HG03439 (cell line): ENCODE results near the gene CRYBA2.

ENCODE experiments used
- ATAC-seq: cut with Tn5 transposase; IDR thresholded peaks from one replicate; pipeline ENCODE4 v1.9.1; 2021; ENCODE audit warnings: mild to moderate bottlenecking, moderate library complexity; ENCODE audit not compliant: unreplicated experiment

CRYBA2 gene, protein sequence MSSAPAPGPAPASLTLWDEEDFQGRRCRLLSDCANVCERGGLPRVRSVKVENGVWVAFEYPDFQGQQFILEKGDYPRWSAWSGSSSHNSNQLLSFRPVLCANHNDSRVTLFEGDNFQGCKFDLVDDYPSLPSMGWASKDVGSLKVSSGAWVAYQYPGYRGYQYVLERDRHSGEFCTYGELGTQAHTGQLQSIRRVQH

DNA sequence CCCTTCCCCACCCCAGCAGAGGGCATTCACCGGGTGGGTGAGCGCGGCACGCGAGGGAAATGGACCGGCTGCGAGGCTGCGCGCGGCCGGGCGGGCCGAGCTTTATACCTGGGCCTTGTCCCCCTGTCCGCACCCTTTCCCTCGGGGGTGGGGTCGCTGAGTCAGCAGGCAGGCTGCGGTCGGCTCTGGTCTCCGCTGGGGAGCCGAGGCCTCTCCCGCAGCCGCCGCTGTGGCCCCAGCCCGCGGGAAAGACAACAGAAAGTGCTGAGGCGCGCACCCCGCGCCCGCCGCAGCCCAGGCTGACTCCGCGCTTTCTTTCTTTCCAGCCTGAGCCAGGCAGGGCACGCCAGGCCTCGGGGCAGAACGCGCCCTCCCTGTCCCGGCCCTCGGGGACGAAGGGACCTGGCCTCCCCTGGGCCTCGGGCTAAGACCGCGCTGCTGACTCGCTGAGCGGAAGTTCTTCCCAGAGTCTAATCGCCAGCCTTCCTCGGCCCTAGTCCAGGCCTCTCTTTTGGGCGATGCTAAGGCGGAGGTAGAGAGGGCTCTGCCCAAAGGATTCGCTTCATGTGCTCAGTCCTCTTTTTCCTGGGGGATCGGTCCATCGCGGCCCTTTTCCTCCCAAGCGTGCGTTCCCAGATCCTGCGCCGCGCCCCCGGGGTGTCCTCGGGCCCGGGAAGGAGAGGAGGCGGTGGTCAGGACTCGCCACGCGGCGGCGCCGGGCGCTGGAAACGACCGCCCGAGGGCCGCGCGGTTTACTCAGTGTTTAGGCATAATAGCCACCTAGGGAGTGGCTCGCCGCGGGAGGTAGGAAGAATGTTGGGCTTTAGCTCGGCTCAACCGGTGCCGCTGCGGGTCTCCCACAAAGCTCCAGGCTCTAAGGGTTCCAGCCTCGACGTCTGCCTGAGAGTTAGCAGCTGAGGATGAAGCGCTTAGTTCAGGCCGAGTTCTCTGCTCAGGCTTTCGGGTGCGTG is at the start of gene CRYBA2:
CRYBA2 (minus strand) TSS at position 78 of the 971 bp plus-strand sequence. CDS start 246 bp downstream, outside the sequence.
- no peak for ATAC-seq

DNA sequence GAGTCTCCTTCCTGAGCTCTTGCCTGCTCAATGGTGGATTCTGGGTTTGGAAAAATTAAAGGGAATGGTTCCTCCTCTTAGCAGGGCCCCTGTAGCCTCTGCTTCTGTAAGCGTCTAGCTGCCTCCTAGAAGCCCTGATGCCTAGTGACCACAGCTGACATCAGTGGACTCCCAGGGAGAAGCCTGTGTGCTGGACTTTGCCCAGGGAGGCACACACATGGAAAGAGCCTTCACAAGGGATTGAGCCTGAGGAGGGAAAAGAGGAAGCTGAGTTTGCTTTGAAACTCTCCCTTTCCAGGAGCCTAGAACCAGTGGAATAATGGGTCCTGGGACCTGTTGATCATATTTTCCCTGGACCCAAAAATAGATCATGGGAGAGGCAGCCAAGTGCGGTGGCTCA is 49.5 kb upstream of the CRYBA2 start:
- no peak for ATAC-seq

DNA sequence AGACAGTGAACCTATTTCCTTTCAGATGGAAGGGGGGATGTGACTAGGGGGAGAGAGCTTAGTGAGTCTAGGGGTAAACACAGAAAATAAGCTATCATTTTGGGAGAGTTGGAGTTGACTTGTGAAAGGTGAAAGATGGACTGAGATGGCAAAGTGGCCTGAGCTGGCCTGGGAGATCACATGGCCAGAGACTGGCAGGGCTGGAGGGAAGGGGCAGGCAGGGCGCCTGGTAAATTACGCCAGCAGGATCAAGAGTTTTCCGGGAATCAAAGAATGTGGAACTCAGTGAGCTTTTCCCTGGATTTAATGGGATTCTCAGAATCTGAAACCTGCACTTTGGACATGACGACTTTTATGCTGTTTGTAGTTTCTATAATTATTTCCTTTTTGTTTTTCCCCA is 48.9 kb upstream of the CRYBA2 start:
- ATAC-seq: no peak

DNA sequence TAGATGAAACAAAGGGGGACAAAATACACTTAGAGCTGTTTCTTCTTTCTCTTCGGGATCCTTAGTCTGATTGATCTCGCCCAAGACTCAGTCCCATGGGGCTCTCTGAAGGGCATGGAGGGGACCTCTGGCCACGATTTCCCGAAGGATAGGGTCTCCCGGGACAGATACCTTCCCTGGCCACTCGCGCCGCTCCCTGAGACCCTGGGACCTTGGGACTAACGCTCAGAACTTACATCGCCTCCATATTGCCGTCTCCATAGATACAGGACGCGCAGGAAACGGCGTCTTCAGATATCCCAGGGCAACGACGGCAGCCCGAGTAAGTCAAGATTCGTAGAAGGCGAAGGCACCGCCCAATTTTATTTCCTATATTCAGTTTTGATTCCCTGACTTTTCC is 48.0 kb upstream of the CRYBA2 start, which contains the start of gene CFAP65:
CFAP65 (minus strand) TSS at position 265 of the 400 bp plus-strand sequence. CDS start 2,468 bp downstream, outside the sequence.
- no peak for ATAC-seq

DNA sequence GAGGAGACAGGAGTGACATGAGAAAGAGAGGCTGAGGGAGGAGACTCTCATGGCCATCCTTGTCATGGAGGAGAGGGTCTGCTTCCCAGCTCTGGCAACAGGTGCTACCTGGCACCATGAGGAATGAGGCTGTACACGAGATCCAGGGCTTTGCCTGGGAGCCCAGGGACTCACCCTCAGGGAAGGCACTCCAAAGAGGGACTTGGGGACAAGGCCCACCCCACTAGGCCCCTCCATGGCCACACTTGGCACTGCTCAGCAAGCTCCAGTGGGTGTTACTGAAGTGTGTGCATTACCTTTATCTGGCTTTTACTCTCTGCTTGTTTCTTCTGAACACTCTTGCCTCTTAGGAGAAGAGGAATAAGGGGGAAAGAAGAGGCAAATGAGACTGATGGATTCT is 45.4 kb upstream of the CRYBA2 start:
- no peak for ATAC-seq

DNA sequence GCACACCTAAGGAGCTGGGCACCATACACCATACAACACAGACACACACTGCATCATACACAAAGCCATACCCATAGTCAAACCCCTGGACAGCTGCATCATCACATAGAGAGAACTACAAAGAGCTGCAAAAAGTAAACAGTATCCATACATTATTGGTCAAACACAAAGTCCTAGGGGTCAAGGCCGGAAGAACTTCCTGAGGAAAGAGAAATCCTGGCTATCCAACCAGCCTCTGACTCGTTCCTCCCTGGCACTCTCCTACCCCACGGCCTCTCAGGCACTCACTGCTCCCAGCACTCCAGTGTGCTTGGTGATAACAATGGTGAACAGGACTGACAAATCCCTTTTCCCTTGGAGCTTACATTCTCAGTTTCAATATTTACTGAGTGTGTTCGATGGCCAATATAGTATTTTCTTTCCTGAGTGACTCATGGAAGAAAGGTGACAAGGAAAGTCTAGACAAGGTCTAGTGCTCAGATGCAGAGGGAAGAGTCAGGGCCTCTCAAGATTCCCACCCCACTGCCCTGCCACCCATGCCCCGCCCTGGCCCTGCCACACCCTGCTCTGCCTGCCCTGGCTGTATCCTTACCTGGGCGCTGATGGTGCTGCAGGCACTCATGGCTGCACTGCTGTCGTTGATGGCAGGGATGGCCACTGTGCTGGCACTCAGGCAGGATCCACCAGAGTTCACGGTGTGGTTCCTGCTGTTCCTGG is 44.7 kb upstream of the CRYBA2 start:
- ATAC-seq: no peak

DNA sequence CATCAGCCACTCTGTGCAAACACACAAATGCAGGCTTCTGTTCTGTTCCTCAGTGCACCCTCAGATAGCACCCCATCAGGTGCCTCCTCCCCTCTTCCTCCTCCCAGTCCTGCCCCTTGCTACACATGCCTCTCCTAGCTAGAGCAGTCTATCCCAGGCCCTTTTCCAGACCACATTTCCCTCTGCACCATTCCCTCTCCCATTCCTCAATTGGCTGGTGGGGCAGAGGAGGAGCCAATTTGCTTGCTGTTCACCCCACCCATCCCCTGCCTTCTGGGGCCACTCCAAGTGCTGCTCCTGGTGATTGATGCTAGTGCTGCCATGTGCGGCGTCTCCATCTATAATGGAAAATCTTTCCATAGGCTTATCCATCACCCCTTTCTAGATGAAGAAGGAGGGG is 42.7 kb upstream of the CRYBA2 start:
- ATAC-seq: no peak

DNA sequence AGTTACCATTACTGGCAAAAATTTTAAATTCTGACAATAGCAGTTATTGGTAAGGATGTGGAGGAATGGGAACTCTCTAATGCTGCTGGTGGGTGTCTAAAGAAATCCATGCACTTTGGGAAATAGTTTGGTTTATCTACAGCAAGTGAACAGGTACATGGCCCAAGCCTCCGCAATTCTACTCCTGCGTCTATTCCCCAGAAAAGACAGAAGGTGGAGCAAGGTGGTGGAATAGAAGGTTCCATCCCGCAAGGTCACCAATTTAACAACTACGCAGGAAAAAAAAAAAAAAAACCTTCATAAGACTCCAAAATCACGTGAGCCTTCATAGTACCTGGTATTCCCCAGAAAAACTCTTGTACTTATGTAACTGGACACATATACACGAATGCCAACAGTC is 41.6 kb upstream of the CRYBA2 start:
- ATAC-seq: no peak

DNA sequence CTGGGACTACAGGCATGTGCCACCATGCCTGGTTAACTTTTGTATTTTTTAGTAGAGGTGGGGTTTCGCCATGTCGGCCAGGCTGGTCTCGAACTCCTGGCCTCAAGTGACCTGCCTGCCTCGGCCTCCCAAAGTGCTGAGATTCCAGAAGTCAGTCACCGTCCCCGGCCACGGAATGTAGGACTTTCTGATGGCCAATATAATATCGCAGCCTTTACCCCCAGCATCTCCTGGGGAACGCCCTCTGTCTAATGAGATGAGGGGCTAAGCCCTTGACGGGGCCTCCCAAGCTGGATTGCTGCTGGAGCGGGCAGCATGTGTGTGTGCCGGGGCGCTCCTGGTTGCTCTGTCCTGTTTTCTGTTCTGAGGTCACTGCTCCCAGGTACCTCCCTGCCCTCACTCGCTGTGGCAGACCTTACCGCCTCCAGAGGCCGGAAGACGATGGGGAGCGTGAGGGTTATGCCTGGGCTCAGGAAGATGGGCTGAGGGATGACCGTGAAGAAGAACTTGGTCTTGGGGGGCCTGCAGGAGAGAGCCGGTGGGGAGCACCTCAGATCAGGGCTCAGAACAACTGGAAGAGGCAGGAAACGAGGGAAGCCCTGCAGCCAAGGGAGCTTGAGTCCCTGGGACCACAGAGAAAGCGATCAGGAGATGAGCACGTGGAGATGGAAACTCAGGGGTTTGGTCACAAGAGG is 39.0 kb upstream of the CRYBA2 start:
- no peak for ATAC-seq

DNA sequence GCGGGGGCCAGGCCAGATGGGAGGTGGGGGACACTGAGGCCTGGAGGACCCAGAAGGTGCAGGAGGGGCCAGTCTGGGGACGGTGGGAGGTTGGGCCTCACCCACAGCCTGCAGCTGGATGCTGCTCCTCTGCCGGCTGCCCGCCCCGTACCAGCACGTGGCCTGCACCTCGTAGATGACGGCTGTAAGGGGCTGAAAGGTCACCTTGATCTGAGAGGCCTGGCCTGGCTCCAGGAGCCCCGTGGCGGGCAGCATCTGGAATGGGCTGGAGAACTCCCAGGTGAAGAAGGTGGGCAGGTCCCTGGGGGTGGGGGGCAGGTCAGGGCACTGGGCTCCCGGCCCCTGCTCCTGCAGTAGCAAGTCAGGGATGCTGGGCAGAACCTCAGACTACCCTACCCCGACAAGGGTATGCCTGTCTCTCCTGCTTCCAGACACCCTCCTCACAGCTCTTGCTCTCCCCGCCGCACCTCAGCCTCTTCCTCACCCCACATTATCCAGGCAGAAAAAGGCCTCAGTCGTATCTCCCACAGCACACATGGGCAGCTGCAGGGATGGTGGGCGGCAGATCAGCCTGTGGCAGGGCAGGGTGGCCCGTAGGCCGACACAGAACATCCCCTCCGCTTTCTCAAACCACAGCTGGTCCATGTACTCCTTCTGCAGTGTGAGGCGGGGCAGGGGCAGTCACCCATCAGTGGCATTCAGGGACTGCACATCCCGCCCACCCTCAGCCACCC is 38.0 kb upstream of the CRYBA2 start:
- ATAC-seq: no peak

DNA sequence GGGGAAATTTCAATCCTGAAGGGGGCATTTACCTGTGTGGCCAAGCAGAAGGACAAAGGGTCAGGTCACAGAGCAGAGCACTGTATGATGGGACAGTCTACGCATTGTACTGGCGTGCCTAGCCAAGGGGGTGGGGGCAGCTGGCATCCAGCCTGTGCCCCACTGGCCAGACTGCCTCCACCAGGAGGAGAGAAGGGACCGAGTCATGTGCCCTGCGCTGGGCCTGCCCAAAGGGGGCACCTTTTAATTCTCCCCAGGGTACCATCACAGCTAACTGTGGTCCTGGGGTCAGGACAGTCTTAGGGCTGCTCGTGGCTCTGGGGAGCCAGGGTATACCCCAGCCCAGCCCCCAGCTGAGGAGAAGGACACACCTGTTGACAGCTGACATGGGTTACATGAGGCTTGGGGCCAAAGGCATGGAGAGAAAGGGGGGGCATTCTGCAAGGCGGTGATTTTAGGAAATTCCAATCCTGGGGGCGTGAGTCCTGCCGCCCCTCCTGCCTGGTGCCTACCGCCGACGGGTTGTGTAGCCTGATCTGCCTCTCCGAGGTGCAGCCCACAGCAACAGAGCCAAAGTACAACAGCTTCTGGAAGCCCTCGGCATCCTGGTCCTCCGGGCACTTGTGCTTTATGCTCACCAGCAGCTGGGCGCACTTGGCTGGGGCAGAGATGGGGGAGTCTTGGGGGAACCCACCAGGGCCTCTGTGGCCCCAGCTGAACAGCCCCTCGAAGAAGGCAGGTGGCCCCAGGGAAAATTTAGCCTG is 37.1 kb upstream of the CRYBA2 start:
- ATAC-seq: no peak

DNA sequence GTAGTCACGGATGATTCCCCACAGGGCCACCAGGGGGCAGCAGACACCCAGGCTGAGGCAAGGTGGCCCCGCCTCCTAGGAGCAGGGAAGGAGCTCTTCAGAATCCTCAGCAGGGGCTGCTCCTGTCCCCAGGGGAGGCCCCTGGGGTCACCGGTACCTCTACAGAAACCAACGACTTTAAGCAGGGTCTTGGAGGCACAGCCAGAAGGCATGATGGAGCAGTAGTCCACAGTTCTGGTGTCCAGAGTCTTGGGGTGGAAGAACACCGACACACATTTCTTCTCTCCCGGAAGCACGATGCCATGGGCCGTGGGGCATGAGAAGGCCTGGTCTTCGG is 36.6 kb upstream of the CRYBA2 start:
- ATAC-seq: peak; percentile 52

DNA sequence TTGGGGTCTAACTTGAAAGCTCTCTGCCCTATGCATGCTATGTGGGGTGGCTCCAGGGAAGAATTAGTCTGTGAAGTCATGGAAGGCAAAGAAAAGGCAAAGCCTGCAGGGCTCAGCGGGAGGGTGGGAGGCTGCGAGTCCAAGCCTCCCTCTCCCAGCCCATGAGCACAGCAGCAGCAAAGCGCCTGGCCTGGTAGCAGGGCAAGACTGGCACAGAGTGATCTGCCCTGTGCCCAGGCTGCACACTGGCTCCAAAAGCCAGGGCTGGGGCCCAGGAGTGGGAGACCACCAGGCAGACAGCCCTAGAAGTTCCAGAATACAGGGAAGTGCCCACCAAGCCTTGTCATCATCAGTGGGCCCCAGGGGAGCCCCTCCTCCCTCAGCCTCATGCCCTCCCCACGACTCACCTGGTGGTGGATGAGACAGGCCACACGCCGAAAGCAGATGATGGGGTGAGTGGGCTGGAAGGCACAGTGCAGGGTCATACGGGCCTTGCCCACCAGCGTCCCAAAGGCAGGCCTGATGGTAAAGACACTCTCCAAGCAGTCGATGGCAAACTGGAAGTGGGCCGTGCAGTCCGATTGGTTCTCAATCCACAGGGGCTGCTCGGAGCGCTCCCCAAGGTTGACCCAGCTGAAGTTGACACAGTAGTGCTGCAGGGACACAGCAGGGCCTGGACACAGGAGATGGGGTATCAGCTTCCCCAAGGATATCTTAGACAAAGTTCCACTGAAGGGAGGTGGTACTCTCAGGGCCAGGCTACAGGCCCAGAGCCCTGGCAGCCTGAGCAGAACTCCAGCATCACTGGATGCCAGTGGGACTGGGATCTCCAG is 36.0 kb upstream of the CRYBA2 start:
- no peak for ATAC-seq

DNA sequence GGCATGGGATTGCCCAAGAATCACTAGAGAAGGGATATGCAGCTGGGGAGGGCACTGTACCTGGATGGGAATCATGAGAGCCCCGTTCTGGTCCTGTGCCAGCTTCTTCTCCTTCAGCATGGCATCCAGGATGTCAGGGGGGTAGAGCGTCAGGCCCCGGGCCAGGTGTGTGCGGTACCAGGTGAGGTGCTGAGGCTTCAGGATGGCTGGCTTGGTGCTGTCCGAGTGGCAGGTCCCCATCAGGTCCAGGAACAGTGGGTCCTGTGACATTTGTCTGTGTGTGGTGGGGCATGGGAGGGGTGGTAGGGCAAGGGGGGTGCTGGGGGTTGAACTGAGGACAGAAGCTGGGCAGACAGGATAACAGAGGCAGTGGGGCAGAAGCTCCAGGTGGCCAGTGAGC is 34.9 kb upstream of the CRYBA2 start:
- ATAC-seq: no peak

DNA sequence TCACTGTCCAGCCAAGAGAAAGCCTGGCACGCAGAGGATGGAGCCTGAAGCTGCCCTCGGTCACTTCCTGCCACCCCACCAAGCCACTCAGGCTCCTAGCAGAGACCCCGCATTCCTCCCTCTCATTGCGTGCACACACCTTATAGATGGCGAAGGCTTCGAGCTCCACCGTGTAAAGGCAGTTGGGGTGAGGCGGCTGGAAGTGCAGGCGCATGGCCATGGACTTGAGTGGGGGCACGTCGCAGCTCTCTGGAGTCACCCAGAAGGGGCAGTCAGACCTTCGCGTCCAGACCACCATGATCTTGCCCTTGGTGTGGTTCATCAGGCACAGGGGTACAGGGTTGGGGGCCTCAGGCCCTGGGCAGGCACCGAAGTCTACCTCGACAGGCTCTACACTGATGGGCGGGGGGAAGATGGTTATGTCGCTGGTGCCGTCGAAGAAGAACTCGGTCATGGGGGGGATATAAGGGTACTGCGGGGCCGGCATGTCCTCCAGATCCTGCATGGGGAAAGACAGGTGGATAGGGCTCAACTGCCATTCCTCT is 34.4 kb upstream of the CRYBA2 start:
- no peak for ATAC-seq

DNA sequence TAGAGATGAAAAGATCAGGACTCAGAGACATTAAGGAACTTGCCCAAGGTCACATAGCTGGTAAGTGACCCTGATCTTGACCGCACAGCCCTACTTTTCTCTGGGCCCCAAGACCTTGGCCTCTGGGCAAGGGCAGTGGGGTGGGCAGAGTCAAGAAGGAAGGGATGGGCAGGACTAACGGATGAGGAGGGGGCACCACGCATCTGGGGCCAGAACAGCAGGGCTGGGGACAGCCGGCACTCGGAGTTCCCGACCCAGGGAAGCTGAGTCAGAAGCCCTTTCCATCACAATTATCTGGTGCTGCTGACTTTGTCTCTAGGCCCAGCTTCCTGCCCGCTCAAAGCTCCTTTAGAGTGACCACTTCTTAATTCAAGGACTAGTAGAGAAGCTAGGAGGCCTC is 33.7 kb upstream of the CRYBA2 start:
- ATAC-seq: no peak

DNA sequence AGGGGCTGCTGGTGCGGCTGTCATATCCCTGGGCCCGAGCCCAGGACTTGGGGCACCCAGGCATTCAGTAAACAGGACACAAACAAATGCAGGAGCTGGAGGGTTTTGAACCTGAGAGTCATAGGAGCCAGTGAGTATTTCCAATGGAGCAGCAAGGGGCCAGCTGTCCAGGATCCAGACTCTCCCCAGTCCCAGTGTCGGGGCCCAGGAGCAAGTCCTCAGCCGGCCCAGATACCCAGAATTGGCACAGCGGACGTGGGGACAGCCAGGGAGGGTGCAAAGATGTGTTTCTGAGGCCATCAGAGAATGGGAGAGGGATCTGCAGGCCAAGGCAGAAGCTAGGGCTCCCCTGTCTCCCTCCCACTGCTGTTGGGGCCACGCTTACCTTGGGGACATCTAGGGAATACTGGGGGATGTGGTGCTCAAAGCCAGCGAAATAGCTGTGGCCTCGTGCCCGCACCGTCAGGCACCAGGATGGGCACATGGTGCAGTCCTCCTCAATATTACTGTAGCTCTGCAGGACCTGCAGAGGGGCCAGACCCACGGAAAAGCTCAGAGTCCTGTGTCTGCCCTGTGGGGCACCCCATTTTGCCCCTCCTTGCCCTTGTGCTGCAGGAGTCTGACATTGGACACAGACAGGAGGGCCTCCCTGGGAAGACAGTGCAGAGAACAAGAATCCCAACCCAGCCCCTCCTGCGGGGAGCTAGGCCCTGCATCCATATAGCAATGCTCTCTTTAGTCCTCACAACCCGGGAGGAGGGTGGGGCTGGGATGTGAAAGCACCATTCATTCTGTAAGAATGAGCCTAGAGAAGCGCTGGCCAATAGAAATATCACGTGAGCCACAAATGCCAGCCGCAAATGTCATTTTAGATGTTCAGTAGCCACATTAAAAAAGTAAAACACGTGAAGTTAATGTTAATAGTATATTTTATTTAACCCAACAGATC is 32.7 kb upstream of the CRYBA2 start:
- ATAC-seq: no peak
